NCI-H345 (cell line): ENCODE data around the gene CAND2.

Source experiments
- DNase-seq: peaks from one replicate; lab custom pipeline; 2025; lab: John Stamatoyannopoulos, UW

The CAND2 gene

GRCh38 chr3:12807601-12808359 lies 11.3 kb downstream of the CAND2 start:
- DNase-seq: no peak

GRCh38 chr3:12808587-12808986 lies 12.1 kb downstream of the CAND2 start:
- no peak for DNase-seq

GRCh38 chr3:12809001-12809400 lies 12.5 kb downstream of the CAND2 start:
- no peak for DNase-seq

- DNase-seq: no peak
Observed at GRCh38 chr3:12809435-12809834, 13.0 kb downstream of the CAND2 start.

- DNase-seq: peak; percentile 90
Observed at GRCh38 chr3:12810013-12810780, 13.7 kb downstream of the CAND2 start.

GRCh38 chr3:12810961-12811360 lies 14.5 kb downstream of the CAND2 start:
- DNase-seq: no peak

- no peak for DNase-seq
Observed at GRCh38 chr3:12812812-12813211, 16.3 kb downstream of the CAND2 start.

- DNase-seq: no peak
Observed at GRCh38 chr3:12813967-12814366, 17.5 kb downstream of the CAND2 start.

- DNase-seq: no peak
Observed at GRCh38 chr3:12815078-12815477, 18.6 kb downstream of the CAND2 start.

GRCh38 chr3:12815719-12816118 lies 19.2 kb downstream of the CAND2 start:
- no peak for DNase-seq

- DNase-seq: no peak
Observed at GRCh38 chr3:12816521-12817342, 20.3 kb downstream of the CAND2 start.

GRCh38 chr3:12817343-12817710 lies 20.8 kb downstream of the CAND2 start:
- DNase-seq: no peak

- no peak for DNase-seq
Observed at GRCh38 chr3:12818273-12818672, 21.8 kb downstream of the CAND2 start.

GRCh38 chr3:12818773-12819172 lies 22.3 kb downstream of the CAND2 start:
- no peak for DNase-seq

- DNase-seq: no peak
Observed at GRCh38 chr3:12822725-12823373, 26.4 kb downstream of the CAND2 start.

- no peak for DNase-seq
Observed at GRCh38 chr3:12824299-12824698, 27.8 kb downstream of the CAND2 start.

GRCh38 chr3:12825156-12825555 lies 28.7 kb downstream of the CAND2 start:
- DNase-seq: no peak

GRCh38 chr3:12828751-12829150 lies 32.3 kb downstream of the CAND2 start:
- no peak for DNase-seq

- DNase-seq: no peak
Observed at GRCh38 chr3:12829404-12829803, 32.9 kb downstream of the CAND2 start.

GRCh38 chr3:12829886-12830784 lies 33.7 kb downstream of the CAND2 start:
- no peak for DNase-seq

- no peak for DNase-seq
Observed at GRCh38 chr3:12830785-12831156, 34.3 kb downstream of the CAND2 start.
